Endometrial microvascular endothelial cells (primary cell): ENCODE measurements around the gene PRKAR1A. TPM values are rescaled to one million over a fixed set of nuclear protein-coding genes. Genes with fewer than 3 reads are reported as not detected.

Experiments
- in situ Hi-C: cut with HindIII; loops from 2 replicates; pipeline ENCODE4 v1.10.0; 2017; ENCODE audit warnings: low sequenced_read_pairs, low pct_unique_long_range_greater_than_20kb; ENCODE audit errors: inconsistent ontology term
- total RNA-seq: library from RNA; depleted of rRNA; stranded (reverse); fragments of >200 nt; gene quantifications from one replicate; pipeline ENCODE4 v1.2.3, GENCODE V29; 2015; ENCODE audit errors: inconsistent ontology term

Gene PRKAR1A
- total RNA-seq, 1 donor from 2014 or later = 243 TPM

DNA sequence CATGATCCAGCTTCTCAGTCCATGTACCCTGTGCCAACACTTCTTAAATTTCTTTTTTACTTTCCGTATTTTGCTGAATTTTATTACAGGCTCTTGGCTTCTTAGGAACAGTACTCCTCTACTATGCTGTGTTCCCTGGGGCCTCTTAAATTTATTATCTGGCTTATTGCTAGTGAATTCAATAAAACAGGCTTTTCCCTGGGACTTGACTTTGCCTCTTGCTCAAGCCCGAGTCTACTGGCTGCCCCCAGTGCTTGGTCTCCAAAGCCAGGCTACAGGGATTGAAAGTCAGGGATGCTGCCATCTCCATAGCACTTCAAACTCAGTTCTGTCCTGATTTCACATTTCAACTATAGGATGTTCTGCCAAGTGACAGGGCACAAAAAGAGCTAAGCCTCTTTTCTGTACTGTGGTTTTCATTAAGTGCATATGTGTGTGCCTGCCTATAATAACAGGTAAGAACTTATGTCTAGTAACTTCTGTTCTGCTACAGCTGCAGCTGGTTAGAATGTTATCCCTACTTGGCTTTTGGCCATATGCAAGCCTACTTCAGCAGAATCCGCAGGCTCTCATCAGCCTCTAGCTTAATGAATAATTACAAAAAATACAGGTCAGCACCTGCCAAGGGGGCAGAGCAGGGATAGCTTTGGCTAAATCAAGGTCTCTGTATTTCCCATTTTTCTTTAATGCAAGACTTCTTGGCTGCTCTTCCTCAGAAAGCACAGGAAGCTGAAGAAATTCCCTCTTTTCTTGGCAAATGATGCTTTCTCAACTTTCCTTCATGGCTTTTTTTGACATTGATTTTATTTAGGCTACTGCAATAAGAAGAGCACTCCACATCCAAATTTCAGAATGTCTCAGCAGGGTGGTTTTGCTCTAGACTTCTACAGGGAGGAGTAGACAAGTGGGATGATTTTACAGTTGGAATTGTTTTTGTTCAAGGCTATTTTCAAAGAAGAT, 80.7 kb downstream of the PRKAR1A start:
- in situ Hi-C loops = no loop called here

DNA sequence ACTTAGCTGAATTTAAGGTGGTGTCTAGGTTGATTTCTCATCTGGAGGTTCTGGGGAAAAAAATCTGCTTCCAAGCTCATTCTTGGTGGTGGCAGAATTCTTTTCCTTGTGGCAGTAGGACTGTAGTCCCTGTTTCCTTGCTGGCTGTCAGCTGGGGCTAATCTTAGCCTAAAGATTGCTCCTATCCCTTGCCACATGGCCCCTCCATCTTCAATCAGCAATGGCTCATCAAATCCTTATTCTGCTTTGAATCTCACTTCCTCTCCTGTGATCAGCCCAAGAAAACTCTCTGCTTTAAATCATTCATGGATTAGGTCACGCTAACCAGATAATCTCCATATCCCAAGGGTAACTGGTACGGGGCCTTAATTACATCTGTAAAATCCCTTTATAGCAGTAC, 82.3 kb downstream of the PRKAR1A start:
- in situ Hi-C loops = no loop called here

GRCh38 chr17:68595496-68595895, 83.3 kb downstream of the PRKAR1A start:
- in situ Hi-C loops = no loop called here

DNA sequence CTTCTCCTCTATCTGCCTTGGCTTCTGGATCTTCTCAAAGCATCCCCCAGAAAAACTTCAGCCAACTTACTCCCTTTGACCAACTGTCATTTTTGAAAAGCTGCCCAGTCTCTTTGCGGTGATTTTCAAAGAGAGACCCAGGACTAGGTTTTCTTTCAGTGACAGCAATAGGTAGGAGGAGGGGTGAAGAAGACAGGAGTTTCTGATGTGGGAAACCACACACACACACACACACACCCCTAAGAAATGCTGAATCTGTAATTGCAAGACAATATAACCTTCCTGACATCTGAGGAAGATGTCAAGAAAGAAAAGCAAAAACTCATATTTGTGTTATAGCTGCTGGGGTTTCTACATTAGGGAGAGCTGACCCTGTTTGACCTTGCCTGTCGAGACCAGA, 83.8 kb downstream of the PRKAR1A start:
- in situ Hi-C loops = no loop called here

DNA sequence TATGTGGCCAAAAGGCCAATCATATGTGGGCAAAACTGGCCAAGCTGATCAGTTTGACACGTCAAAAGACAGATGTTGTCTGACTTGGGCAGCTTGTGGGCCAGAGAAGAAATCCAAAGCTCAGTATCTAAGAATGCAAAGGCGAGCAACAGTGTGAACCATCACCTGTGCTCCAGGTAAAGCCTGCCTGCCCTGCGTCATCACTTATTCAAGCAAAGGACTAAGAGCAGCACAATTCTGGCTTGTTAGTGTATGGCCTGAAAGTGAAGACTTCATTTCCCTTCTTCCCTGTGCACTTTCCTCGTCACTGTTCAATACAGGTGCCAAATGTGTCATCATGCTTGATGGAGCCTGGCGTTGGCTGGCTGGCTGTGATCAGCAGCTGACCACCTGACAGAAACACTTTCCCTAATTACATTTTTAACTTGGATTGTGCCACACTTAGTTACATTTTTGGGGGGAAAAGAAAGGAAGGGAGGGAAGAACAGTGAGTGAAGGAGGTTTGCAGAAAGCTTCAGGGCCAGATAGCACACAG, 84.2 kb downstream of the PRKAR1A start:
- in situ Hi-C loops = no loop called here

- in situ Hi-C loops = no loop called here
Observed at GRCh38 chr17:68598074-68598473, 85.8 kb downstream of the PRKAR1A start.

GRCh38 chr17:68598545-68598961, 86.3 kb downstream of the PRKAR1A start:
- in situ Hi-C loops = no loop called here

- in situ Hi-C loops = no loop called here
Observed at GRCh38 chr17:68599091-68599490, 86.9 kb downstream of the PRKAR1A start.

GRCh38 chr17:68599552-68600066, 87.4 kb downstream of the PRKAR1A start:
- in situ Hi-C loops = no loop called here

DNA sequence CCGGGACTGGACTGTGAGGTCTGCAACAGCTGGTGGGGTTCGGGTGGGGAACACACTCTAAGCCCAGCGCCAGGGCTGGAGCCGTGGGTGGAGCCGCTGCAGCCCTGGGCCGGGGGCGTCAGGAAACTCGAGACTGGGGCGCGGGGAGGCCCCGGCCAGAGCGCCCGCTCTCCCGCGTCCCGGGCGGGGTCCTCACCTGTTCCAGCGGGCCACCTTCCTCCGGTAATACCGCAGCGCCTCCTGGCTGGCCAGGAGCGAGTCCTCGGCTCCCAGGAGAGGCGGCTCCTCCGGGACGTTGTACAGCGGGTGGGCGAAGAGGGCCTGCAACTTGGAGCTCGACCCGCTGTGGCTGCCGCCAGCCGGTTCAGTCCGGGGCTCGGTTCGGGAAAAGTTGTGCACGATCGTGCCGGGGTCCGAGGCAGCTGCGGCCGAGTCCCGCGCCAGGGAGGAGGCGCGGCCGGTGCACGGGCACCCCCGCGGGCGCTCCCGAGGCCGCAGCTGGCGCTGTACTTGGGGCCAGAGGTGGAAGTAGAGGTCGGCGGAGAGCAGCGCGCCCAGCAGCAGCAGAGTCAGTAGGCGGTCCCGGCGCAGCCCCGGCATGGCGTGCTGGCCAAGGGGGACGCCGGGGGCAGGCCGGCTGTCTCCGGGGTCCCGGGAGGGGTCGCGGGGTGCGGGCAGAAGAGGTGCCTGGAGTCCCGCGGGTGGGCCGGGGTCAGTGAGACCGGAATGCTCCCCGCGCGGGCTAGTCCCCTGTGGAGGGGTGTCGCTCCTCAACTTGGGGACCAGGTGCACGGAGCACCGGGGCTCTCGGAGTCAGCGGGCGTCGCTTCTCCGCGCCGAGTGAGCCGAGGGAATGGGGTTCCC, 88.1 kb downstream of the PRKAR1A start:
- in situ Hi-C loops = no loop called here

Other genes starting within 250 kb of the PRKAR1A start
- 0.46 TPM for gene SLC16A6, start 221.3 kb upstream of the PRKAR1A start, total RNA-seq
- 4.7 TPM for gene ARSG, start 220.9 kb upstream of the PRKAR1A start, total RNA-seq
- gene WIPI1, start 54.9 kb upstream of the PRKAR1A start, total RNA-seq = 39.8 TPM
- not detected for gene FAM20A, start 88.9 kb downstream of the PRKAR1A start, total RNA-seq